HG02588 (cell line): ENCODE data around the gene UVSSA.

Experiments used
- ATAC-seq: cut with Tn5 transposase; IDR thresholded peaks from one replicate; pipeline ENCODE4 v1.9.1; 2021; ENCODE audit warnings: mild to moderate bottlenecking, moderate library complexity; ENCODE audit not compliant: unreplicated experiment

The UVSSA gene

DNA sequence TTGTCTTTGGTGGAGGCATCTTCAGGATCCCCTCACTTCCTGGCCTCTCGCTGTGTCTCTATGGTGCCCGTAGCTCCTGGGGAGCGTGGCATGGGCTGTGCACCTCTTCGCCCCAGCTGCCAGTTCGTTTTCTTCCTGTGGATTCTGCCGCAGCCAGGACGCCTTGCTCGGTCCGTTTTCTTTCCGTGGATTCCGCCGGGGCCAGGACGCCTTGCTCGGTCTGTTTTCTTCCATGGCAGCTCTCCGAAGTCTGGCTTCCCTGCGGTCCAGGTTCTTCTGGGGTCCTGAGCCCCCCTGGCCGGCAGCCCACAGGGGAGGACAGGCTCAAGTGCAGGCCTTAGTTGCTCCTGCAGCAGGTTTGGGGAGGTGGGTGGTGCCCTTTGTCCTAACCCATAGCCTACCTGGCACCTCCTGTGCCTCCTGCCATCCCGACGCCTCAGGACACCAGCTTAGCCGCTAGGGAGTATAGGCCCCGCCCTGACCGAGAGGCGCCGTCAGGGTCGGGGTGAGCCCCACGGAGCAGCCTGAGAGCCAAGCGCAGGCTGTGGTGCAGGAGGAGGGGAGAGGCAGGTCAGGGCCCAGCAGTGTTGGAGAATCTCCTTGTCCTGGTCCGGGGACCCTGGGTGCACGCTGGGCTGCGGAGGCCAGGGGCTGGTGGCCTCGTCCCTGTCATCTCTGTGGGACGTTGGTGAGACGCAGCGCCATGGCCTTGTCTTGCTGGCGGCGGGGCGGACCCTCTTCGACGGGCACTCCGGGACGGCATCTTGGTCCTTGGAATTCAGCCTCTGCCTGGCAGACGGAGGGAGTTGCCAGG, 27.1 kb downstream of the UVSSA start:
- no peak for ATAC-seq

DNA sequence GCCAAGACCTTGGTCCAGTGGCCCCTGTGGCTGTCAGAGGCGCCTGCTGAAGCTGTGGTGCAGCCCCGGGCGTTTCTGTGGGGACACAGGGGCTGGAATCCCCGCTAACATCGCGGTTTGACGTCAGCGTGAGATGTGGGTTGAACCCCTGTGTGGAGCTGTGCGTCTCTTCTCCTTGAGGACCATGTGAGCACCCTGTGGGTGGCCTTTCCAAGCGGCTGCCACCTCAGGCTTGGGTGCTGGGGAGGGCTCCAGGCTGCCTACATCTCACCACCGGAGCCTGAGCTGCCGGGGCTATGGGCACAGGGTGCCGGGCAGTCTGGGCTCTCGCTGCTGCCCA, 27.7 kb downstream of the UVSSA start:
- no peak for ATAC-seq

DNA sequence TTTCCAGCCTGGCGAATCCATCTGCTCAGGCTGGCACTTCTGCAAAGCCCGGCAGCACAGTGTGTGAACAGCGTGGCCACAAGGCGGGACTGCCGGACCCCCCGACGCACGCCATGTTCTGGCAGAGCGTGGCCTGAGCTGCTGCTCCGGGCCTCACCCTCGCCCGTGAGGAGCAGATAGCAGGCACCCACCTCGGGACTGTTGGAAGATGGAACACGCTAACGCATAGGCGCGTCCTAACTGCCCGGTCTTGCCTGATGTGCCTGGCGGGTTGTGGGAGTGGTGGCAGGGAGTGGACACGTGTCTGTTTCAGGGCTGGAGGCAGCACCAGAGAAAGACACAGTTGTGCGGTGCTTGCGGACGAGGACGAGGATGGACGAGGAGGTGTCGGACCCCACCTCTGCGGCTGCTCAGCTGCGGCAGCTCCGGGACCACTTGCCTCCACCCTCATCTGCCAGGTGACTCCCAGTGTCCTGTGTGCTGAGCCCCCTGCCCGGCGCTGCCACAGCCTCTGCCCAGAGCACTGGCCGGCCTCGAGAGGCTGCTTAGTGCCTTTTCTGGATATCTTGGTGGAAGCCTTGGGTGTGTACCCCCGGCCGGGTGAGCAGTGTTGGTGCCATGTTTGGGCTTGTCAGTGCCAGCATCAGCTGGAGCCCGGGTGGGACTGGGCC, 28.2 kb downstream of the UVSSA start:
- no peak for ATAC-seq

DNA sequence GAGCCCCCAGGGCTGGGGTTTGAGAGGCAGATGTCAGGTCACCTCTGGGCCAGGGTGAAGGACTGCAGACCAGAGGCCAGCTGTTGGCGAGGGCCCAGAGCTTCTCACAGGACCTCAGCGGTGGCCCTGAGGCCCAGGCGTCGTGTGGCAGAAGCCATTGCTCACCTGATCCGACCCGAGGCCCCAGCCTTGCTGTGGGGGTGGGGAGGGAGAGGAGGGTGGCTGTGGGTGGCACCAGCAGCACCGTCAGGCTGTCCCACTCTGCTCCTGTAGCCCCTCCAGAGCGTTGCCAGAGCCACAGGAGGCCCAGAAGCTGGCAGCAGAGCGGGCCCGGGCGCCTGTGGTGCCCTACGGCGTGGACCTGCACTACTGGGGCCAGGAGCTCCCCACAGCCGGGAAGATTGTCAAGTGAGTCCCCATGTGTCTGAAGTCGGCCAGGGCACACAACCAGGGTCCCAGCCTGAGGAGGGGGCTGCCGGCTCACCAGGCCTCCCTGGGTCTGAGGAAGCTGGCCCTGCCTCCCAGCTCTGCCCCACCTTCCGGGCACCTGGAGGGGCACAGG, 28.8 kb downstream of the UVSSA start:
- ATAC-seq = no peak

DNA sequence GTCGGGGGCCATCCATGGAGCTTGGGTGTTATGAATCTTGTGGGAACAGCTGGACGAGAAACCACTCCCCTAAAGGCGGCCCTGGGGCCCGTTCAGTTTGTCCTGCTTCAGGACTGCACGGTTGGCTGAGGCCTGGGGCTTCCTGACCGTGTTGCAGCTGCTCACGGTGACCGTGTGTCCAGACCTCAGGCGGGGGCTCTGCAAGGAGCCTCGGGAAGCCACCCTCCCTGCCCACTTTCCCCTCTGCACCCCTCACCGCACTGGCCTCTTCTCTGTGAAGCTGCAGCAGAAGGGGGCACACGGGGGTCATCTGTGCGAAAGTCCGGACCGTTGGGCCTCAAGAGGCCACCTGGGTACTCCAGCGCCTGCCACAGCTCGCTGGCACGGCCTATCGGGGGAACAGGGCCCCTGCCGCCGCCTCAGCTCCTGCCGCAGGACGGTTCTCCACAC, 29.4 kb downstream of the UVSSA start:
- ATAC-seq = no peak

DNA sequence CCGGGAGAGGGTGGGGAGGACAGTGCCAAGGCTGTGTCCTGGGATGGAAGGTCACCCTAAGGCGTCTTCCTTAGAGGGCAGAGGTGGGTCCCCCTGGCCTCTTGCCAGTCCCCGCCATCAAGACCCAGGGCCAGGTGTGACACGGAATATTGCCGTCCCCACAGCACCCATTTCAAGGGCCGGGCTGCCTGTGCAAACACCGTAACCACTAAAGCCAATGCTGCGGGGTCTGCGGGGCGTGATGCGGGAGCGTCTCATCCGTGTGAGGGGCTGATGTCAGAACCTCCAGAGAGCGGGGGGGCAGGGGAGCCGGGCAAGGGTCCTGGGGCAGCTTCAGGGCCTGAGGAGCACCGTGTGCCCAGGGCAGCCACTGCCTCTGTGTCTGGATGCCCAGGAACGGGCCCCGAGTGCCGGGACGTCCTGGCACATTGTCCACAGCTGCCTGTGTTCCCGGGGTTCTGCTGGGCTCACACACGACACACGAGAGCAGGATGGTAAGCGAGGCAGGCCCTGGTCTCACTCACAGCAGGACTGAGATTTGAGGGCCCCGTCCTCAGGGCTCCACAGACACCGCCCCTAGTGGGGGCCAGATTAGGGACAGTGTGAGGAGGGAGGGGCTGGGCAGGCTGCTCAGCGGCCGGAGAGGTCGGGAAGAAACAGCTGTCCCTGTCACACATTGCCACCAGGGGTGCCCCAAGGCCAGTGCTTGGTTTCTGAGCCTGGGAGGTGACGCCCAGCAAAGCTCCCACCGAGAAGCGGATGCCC, 30.0 kb downstream of the UVSSA start:
- no peak for ATAC-seq

DNA sequence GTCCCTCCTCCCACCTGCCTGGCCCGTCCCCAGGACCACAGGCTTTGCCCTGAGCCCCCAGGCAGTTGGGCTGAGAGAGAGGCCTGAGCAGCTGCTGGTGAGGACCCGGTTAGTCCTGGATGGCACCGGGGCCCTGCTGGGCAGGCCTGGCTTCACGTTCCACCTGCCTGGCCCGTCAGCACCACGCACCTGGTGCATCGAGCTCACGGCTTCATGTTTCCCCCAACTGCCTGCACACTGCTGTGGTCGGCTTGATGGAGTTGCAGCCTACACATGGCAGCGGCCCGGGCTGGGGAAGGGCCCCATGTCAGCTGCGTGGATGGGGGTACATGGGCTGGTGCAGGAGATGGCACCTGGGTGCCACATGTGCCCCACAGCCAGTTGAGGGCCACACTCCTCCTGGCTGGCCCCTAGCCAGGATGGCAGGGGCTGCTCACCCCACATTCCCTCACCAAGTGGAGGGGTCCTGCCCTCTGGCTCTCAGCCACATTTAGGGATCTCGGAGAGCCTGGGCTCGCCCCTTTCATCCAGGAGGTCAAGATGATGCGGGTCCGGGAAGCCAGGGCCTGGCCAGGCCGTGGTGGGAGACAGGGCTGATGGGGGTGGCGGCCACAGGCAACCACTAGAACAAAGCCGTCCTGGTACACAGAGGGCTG, 30.7 kb downstream of the UVSSA start:
- no peak for ATAC-seq

DNA sequence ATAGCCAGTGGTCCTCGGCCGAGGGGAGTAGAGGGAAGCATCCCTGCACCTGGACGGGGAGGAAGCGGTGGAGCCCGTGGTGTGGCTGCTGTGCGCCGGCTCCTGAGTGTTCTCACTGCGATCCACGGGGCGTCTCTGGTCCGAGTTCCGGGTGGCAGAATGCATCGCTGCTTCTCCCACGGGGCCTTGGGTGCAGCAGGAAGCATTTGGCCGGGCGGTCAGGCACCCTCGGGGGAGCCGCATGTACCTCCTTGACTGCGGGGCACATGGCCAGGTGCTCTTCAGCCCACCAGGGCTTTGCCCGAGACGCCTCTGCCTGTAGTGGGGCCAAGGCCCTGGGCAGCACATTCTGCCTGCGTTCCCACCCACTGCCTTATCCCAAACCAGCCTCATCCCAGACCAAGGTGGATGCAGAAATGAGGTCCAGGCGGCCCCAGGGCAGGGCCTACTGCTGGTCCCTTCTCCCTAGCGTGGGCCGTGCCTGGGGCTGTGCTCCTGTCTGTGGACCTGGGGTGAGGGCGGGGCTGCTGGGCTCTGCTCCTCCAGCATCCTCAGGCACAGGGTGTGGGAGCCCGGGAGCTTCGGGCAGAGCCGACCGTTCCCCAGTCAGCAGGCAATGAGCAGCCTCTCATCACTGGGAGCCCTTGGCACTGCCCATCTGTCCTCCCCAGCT, 31.7 kb downstream of the UVSSA start:
- no peak for ATAC-seq

DNA sequence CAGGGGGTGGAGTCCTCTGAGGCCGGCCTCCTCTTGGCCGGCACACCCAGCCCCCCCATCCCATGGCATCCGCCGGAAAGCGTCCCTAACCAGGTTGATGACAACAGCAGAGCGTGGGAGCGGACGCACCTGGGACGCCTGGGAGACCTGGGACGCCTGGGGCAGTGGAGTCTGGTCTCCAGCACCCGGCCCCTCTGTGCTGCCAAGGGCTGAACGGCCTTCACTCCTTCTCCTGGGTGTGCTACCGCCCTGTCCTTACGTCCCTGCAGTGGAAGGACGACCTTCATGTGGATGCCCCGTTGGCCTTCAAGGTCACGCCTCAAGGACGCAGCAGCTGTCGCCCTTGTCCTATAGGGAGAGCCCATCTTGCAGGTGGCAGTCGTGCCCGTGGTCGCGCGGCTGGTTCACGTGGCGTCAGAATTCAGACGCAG, 32.4 kb downstream of the UVSSA start:
- no peak for ATAC-seq

DNA sequence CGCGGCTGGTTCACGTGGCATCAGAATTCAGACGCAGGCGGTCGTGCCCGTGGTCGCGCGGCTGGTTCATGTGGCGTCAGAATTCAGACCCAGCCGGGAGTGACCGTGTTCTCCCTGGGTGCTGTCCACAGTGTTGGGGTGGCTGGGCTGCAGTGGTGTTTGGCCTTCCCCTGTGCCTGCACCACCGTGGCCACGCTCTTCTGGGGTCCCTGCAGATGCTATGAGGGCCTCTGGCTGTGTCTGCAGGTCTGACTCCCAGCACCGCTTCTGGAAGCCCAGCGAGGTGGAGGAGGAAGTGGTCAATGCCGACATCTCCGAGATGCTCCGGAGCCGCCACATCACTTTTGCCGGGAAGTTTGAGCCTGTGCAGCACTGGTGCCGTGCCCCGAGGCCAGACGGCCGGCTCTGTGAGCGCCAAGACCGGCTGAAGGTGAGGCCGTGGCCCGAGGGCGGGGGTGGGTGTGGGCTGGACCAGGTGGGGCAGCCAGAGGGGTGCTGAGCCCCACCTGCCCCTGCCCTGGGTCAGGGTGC, 32.9 kb downstream of the UVSSA start:
- ATAC-seq = no peak

DNA sequence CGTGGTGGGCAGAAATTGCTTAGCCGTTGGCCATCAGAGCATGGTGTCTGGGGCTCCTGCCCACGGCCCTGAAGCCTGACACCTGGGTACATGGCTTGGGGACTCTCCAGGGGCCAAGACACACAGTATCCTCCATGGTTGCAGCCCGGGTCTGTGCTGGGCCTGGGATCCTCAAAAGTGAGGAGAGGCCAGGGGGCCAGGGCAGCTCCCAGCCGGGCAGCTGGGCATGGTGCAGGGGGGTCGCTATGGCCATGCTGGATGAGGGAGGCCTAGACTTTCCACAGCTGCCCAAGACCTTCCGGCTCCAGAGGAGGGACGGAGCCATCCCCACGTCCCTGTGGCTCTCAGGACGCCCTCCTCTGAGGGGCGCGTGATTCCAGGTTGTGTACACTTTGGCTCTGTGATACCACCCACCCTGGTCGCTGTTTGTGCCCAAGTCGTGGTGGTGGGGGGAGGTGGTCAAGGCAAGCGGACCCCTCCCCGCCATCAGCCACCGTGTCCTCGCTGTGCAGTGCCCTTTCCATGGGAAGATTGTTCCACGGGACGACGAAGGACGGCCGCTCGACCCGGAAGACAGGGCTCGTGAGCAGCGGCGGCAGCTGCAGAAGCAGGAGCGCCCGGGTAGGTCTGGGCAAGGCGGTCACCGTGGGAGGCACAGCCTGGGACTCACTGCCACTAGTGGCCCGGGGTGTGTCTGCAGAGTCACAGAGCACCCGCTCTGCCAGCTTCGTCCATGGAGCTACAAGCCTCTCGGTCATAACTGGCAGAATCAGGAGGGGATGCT, 33.6 kb downstream of the UVSSA start:
- no peak for ATAC-seq

DNA sequence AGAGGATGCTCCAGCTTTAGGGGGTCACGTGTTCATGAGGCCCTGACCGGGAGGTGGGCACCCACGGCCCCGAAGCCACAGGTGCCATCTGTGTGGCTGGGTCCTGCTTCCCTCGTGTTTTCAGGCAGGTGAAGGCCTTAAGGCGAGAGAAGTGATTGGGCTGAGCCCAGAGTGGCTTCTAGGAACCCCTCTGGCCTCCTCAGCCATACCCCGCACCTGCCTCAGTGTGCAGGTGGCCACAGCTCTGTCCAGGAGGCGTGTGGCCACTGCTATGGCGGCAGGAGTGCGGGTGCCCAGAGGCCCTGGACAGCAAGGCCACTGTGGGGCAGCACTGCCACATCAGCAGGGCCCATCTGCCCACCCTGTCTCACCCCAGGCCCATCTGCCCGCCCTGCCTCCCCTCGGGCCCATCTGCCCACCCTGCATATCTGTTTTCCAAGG, 34.2 kb downstream of the UVSSA start:
- no peak for ATAC-seq

DNA sequence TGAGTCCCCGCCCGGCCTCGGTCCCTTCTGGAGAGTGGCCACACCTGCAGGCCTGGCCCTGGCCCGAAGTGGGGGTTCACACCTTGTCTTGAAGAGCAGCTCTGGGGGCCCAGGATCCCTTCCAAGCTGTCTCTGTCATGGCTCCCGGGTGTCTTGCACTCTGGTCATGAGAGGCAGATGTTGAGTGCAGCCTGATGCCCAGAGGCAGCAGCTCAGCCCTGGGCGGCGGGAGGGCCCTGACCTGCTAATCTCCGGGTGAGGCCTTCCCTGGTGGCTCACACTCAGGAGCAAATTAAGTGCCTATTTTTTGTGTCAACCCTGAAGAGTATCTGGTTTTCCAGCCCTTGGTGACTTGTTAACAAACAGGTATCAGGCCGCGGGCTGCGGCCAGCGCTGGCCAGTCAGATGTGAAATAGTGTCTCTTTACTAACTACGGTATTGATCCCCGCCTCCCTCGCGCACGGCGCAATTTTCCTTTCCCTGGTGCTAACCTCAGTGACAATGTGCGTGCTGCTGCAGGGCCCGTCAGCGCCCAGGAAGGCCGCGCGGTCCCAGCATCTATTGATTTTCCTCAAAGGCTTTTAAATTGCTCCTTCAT, 35.0 kb downstream of the UVSSA start:
- ATAC-seq = no peak

DNA sequence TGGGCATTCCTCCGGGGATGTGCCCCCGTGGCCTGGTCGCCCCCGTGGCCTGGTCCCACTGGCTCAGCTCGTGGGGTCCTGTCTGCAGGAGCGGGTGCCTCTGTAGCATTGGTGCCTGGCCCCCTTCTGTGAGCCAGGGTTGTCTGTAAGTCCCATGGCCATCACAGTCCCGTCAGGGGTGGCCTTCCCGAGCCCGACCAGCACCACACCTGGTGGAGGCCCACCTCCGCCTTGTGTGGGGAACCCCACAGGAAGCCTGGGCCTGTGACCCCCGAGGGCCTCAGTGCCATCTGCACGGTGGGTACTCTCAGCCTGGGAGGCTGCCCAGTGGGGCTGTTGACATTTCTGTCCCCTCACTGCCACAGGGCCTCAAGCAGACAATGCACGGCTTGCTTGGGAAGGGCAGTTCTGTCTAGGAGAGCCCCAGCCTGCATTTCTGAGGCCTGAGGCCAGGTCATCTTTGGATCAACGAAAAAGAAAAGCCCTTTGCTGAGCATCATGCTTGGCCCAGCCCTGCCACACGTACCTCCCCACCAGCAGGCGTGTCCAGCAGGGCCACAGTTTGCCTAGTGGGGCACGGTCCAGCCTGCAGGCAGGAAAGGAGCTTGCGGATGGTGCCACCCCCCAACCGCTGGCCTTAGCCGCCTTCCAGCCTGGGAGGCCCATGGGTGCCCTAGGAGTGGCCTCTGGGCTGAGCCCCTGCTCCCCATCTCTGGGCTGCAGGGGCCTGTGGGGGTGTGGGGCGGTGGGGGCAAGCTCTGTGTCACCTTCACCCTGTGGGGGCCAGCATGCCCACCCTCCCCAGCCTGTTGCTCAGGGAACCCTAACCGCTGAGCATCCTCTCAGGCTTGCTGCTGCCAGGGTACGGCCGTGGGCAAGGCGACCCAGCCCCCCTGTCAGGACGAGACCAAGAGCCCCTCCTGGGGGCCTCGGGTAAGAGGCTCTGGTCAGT, 36.0 kb downstream of the UVSSA start:
- ATAC-seq = no peak

DNA sequence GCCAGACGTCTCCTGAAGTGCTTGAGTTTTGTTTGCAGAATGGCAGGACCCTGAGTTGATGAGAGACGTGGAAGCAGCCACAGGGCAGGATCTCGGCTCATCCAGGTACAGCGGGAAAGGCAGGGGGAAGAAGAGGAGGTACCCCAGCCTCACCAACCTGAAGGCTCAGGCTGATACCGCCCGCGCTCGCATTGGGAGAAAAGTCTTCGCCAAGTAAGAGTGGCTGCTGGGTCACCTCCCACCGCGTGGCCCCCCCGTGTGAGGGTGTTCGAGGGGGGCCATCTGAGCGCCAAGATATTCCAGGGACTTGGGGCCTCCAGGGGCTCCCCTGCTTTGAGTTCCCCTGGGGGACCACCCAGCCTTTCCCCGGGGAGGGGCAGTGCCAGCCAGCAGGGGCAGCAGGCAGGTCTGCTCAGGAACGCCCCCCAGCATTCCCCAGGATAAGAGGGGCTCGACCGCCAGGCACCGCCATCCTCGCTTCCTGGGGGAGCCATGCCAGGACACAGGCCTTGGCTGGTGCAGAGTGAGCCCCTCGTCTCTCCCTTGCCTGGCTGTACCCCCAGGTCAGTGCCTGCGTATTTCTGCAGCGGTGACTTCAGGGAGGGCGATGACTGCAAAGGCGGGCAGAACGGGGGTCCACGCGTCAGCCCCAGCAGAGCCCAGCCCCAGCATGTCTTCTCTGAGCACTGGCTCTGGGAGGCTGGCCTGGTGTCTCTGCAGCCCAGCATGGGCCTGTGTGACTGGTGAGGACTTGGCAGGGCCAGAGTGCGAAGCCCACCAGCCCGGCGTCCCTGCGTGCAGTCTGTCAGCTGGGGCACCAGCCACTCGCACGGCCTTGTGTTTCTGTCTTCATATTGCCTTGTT, 37.0 kb downstream of the UVSSA start:
- ATAC-seq = no peak

DNA sequence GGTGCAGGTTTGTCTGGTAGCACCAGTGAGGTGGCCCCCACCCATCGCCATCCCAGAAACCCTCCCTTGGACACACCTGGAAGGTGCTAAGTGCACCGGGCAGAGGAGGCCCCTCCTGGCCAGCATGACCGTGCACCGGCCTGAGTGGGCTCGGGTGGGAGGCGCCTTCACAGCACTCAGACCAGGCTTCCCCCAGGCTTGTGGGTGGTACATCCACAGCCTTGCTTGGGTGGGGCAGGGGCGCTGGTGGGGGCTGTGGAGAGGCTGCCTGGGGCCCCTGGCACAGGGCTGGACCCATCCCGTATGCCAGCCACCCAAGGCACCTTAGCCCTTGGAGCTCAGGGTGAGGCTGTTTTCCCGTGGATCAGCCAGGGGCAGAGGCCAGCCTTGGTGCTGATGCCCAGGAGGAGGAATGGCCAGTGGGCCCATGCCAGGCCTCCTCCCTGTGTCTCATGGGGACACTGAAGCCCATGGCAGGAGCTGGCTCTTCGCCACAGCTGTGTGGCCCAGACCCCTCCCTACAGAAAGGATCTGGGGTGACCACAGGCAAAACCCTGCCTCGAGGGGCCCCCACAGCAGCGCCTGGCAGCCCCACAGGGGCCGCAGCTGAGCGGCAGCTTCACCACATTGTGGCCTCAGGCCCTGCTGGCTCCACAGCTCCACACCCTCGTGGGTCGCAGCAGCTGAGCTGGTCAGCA, 37.8 kb downstream of the UVSSA start:
- ATAC-seq = no peak
